NCI-H510A treated with DMSO at 0.1 percent for 48 hours (cell line): ENCODE data around the gene DDX31.
"Not testable (repeated sequence)": the region's sequence is repeated elsewhere in the genome, so short reads cannot be mapped to it uniquely, and the experiment has no call there.

Experiments used
- DNase-seq: peaks from one replicate; lab custom pipeline; 2025; lab: John Stamatoyannopoulos, UW

DDX31 gene

DNA sequence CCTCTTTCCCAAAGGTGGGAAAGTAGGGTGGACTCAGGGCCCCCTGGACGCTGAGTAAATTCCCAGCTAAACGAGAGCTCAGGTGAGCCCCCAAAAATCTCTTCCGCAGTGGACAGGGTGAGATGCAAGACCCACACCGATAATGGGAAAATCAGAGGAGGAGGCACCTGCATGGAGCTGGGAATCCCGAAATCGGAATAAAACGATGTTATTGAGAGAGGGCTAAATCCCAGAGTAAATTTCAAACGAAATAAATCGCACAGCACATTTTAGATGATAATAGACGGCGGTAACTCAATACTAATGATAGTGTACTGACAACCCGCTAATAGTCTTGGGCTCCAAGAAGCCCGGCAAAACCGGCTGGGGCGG lies 90.4 kb downstream of the DDX31 start:
- DNase-seq: no peak

- DNase-seq: no peak
These were observed 91.3 kb downstream of the DDX31 start for GRCh38 chr9:132578367-132578932.

DNA sequence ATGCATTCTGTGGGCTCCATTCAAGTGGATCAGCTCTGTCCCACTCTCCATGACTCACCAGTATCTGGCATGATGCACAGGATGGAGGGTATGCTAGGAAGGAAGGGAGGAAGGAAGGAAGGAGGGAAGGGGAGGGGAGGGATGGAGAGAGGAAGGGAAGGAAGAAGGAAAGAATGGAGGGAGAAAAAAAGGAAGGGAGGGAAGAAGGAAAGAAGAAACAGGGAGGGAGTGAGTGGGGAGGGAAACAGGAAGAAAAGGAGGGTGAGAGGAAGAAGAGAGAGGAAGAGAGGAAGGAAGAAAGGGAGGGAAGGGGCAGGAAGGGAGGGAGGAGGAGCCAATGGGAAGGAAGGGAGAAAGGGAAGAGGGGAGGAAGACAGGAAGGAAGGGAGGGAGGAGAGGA lies 92.7 kb downstream of the DDX31 start:
- no peak for DNase-seq

DNA sequence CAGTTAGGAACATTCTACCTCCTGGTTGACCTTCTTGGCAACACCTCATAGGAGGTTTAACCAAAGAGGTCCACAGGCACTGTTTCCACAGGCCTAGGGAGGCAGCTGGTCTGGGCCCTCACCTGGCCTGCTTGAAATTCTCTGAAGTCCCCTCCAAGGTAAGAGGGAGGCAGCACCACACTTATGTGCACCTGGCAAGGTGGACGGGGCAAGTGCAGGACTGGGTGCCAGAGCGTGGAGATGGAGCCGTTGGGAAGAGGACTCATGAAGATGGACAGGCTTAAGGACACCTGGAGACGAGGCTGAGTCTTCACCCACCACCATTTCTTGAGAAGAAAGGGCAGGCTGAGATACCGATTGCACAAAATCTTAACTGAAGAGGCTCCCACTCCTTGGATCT lies 94.0 kb downstream of the DDX31 start:
- no peak for DNase-seq

DNA sequence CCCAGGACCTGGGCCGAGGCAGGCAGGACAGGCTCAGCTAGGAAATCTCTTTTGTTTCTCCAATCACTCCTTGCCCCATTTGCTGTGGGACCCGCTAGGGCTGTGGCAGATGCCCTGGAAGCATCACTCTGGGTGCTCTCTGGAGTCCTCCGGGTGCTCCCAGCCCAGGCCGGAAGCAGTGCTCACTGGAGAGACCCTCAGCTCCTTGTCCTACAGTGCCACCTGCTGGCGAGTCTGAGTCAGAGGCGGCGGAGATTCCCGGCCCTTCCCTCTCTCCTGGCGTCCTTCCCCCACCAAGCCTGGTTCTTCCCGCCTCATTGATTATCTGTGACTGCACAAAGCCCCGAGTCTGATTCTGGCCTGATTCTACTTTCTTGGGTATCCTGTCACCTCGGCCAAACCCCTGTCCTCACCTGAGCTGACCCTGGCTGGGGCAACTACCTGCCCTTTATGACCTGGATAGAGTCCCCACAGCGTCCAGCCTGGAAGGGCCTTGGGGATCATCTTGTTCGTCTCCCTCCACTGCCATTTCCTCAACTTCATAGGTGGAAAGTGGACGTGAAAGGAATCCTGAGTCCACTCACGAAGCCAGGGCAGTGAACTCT lies 94.7 kb downstream of the DDX31 start:
- DNase-seq: peak; percentile 84

DNA sequence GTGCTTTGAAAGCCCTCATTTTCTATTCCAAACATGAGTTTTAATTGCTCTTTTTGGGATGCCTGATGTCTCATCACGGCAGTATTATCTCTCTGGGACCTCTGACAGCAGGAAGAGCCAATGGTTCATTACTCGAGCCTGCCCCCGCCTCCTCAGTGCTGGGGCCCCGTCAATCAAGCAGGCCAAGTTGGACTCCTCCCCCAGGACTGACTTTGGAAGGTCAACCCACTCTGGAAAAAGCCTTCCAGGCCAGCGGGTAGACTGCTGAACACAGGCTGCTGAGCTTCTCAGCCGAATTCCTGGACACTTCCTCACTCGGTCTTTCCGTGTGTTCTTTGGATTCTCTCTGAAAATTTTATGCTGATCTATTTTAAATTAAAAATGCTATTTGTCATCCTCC lies 96.9 kb downstream of the DDX31 start:
- DNase-seq: no peak

- no peak for DNase-seq
These were observed 97.8 kb downstream of the DDX31 start for GRCh38 chr9:132571806-132572600.

- not testable (repeated sequence) for DNase-seq
These were observed 101.0 kb downstream of the DDX31 start for GRCh38 chr9:132568787-132569186.

DNA sequence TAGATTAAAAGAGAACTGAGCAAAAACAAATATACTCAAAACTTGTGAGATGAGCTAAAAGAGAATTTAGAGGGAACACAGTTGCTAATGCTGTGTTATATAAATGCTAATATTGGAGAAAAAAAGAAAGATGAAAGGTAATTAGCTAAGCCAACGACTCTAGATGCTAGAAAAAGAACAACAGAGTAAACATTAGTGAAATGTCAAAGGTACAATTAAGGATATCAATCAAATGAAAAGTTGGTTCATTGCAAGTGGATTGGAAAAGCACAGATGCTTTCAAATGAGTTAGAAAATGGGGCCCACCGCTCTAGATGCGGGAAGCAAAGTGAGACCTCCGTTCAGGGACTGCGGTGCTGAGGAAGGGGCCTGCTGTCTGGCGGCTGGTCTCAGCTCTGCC lies 105.3 kb downstream of the DDX31 start:
- DNase-seq: no peak

- DNase-seq: no peak
These were observed 107.5 kb downstream of the DDX31 start for GRCh38 chr9:132562306-132562573.

- peak; percentile 21 for DNase-seq
These were observed 109.1 kb downstream of the DDX31 start for GRCh38 chr9:132560616-132561202.

DNA sequence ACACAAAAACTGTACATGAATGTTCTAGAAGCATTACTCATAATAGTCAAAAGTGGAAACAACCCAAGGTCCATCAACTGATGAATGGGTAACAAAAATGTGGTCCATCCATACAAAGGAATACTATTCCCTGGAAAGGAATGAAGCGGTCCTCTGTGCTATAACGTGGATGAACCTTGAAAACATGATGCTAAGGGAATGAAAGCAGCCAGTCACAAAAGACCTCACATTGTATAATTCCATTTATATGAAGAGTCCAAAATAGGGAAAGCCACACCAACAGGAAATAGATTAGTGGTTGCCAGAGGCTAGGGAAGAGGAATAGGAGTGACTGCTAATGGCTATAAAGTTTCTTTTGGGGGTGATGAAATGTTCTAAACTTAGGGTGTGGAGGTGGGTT lies 110.1 kb downstream of the DDX31 start:
- no peak for DNase-seq

GRCh38 chr9:132557159-132557558 lies 112.6 kb downstream of the DDX31 start:
- no peak for DNase-seq

DNA sequence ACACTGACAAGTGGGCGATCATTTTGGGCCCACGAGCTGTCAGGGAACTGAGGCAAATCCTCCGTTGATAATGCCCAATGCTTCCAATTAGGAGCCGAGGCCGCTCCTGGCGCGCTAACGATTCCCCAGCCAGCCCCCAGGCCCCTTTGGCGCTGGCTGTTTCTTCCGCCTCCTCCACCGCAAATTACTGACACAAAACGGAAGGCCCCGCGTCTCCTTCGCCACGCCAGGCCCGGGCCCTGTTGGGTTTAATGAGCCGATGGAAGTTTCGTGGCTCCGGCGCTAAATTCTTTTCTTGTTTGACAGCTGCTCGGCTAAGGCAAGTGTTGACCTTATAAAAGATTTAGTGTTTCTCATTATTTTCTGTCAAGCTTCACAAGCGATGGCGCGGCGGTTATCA lies 113.1 kb downstream of the DDX31 start:
- no peak for DNase-seq

- DNase-seq: no peak
These were observed 113.5 kb downstream of the DDX31 start for GRCh38 chr9:132556235-132556634.

DNA sequence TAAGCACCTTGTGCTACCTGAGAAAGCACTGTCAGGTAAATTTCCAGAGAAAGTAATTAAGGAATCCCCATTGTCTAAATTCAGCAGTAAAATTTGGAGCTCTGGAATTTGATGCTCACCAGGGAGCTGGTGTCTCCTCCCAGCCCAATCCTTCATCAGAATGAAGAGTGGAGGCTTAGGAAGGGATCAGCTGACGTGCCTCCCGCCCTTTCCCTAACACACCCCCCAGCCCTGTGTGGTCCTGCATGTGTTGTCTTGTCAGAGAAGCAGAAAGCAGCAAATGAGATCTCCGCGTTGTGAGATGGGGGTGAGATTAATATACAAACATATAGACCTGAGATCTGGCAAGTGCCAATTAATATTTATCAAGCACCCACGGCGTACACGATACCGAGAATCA lies 114.3 kb downstream of the DDX31 start:
- no peak for DNase-seq

DNA sequence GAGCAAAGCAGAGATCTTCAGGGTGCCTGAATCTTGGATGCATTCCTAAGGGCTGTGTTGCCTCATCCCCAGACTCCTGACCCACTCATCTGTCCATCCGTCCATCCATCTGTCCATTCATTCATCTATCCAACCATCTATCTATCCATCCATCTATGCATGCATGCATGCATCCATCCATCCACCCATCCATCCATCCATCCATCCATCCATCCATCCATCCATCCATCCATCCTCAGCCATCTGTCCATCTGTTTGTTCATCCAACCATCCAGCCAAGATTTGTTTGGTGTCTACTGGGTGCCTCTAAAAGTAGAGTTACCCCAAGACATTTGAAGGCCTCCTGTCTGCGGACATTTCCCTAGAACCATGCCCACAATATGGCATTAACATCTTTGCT lies 115.0 kb downstream of the DDX31 start:
- DNase-seq: no peak

- DNase-seq: no peak
These were observed 117.7 kb downstream of the DDX31 start for GRCh38 chr9:132552041-132552440.

DNA sequence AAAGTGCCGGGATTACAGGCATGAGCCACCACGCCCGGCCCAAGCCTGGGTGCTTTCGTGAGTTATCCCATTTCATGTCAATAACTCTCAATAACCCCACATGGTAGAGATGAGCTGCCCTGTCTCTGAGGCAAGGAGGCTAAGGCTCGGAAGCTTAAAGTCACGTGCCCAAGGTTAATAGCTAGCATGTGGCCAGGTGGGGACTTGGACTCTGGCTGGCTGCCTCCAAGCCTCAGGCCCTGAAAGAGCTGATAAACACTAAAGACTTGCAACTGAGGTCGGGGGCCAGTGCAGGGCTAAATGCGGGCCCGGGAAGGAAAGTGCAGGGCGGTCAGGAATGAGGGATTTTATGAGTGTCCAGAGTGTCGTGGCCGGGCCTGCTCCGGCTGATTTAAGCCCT lies 118.2 kb downstream of the DDX31 start:
- no peak for DNase-seq

- no peak for DNase-seq
These were observed 120.8 kb downstream of the DDX31 start for GRCh38 chr9:132548751-132549640.

GRCh38 chr9:132547976-132548730 lies 121.6 kb downstream of the DDX31 start:
- no peak for DNase-seq

- DNase-seq: no peak
These were observed 122.3 kb downstream of the DDX31 start for GRCh38 chr9:132547436-132547835.
